ENCODE data around the gene TRIM71. TPM values are rescaled to one million over a fixed set of nuclear protein-coding genes. Genes with fewer than 3 reads are reported as not detected.

The TRIM71 gene
- total RNA-seq, 2 experiments from 2014 or later, result 0.18 to 0.22 TPM

DNA sequence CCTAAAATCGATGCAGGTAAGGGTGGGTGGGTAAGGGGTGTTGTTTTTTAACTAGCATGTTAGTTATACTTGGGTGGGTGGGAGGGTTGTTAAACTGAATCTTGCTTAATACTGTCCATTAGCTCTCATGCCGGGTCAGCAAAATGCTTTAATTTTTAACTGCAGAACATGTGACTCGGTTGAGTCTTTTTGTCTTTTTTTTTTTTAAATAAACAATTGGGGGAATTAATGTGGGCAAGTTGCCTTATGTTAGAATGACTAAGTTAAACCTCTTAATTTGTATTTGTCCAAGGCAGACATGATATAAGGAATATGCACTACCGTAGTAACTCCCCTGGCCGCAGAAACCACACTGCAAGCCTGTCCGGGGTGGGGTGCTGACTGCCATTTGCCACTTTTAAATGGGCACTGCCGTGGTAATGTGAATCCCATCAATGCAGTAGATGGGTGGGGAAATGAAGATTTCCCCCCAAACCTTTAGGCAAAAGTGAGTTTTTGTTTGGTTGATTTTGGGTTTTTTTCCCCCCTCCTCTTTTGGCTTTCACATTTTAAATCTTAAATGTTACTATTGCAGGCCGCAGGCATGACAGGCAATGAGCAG, 79.3 kb downstream of the TRIM71 start:
- intact Hi-C loops (cut with micrococcal nuclease), result no loop called here
- Mint-ChIP-seq H3K27ac (no peak overlapping the region), H3K4me1 (ENCODE audit: low read depth) (no peaks in the 10 kb centered on the region), H3K27me3 (peaks cover 19% of the 10 kb centered on the region), H3K9me3 (no peaks in the 10 kb centered on the region), H3K36me3 (ENCODE audit: low read depth) (no peaks in the 10 kb centered on the region), H3K4me3 (no peak overlapping the region)
- ChIA-PET POLR2A (no interaction called here), CTCF (interaction anchor here (1.6 kb wide), 1 partner anchor 11 kb away, joined by 4 read pairs; no protein-coding TSS in a partner anchor)
- ATAC-seq (no peak), DNase-seq (no peak)
- TF ChIP-seq, protein P1, sequence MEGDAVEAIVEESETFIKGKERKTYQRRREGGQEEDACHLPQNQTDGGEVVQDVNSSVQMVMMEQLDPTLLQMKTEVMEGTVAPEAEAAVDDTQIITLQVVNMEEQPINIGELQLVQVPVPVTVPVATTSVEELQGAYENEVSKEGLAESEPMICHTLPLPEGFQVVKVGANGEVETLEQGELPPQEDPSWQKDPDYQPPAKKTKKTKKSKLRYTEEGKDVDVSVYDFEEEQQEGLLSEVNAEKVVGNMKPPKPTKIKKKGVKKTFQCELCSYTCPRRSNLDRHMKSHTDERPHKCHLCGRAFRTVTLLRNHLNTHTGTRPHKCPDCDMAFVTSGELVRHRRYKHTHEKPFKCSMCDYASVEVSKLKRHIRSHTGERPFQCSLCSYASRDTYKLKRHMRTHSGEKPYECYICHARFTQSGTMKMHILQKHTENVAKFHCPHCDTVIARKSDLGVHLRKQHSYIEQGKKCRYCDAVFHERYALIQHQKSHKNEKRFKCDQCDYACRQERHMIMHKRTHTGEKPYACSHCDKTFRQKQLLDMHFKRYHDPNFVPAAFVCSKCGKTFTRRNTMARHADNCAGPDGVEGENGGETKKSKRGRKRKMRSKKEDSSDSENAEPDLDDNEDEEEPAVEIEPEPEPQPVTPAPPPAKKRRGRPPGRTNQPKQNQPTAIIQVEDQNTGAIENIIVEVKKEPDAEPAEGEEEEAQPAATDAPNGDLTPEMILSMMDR (IDR thresholded peaks at IDR 0.05), result no peak

DNA sequence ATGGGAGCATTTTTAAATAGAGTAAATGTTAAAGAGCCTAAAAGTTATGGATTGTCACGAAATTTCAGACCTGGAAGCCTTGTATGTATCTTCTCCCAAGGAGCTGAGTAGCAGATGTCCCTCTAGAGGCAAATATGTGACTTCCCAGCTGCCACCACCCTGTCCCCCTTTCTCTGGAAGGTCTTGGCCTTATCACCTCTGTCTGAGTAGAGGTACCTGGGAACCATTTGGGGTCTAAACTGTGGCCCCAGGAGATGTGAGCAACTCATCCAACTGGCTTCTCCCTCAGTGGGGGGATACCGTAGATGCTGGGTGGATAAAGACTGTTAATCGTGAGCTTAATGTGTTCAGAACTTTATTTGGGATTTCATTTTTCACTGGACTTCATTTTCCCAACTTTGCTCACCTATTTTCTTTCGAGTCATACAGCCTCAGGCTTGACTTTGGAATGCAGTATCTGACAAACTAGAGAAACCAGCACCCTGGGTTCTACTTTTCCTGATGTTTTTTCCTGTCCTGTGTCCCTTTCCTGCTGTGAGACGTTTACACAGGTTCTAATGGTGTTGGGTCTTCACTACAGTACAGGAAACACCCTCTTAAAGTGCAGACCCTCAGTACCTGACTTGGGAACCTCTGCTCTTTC, 80.3 kb downstream of the TRIM71 start:
- no peaks in the 10 kb centered on the region for H3K4me1 Mint-ChIP-seq (ENCODE audit: low read depth)
- CTCF ChIA-PET, result interaction anchor here (1.6 kb wide), 1 partner anchor 12 kb away, joined by 4 read pairs; no protein-coding TSS in a partner anchor
- no peak for ATAC-seq
- DNase-seq, result no peak
- no peak overlapping the region for H3K4me3 Mint-ChIP-seq
- H3K9me3 Mint-ChIP-seq, result no peaks in the 10 kb centered on the region
- no peak overlapping the region for H3K27ac Mint-ChIP-seq
- POLR2A ChIA-PET, result no interaction called here
- TF ChIP-seq, protein P1 (IDR thresholded peaks at IDR 0.05), result no peak
- no peaks in the 10 kb centered on the region for H3K36me3 Mint-ChIP-seq (ENCODE audit: low read depth)
- intact Hi-C loops (cut with micrococcal nuclease), result no loop called here
- peaks cover 16% of the 10 kb centered on the region for H3K27me3 Mint-ChIP-seq

DNA sequence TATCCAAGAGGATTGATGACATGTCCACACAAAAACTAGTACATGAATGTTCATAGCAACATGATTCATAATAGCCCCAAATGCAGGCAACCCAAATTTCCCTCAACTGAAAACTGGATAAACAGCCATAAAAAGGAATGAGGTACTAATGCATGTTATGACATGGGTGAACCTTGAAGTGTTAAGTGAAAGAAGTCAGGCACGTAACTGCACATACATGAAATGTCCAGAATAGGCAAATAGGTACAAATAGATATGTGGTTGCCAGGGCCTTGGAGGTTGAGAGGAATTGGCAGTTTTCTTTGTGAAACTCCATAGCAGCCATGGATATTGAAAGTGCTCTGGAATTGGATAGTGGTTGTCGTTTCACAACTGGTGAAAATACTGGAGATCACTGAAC, 81.5 kb downstream of the TRIM71 start:
- TF ChIP-seq, protein P1 (IDR thresholded peaks at IDR 0.05), result no peak
- no peaks in the 10 kb centered on the region for H3K9me3 Mint-ChIP-seq
- CTCF ChIA-PET, result no interaction called here
- H3K36me3 Mint-ChIP-seq (ENCODE audit: low read depth), result no peaks in the 10 kb centered on the region
- POLR2A ChIA-PET, result no interaction called here
- ATAC-seq, result no peak
- H3K4me1 Mint-ChIP-seq (ENCODE audit: low read depth), result no peaks in the 10 kb centered on the region
- peaks cover 16% of the 10 kb centered on the region for H3K27me3 Mint-ChIP-seq
- H3K27ac Mint-ChIP-seq, result no peak overlapping the region
- intact Hi-C loops (cut with micrococcal nuclease), result no loop called here
- DNase-seq, result no peak
- H3K4me3 Mint-ChIP-seq, result no peak overlapping the region

DNA sequence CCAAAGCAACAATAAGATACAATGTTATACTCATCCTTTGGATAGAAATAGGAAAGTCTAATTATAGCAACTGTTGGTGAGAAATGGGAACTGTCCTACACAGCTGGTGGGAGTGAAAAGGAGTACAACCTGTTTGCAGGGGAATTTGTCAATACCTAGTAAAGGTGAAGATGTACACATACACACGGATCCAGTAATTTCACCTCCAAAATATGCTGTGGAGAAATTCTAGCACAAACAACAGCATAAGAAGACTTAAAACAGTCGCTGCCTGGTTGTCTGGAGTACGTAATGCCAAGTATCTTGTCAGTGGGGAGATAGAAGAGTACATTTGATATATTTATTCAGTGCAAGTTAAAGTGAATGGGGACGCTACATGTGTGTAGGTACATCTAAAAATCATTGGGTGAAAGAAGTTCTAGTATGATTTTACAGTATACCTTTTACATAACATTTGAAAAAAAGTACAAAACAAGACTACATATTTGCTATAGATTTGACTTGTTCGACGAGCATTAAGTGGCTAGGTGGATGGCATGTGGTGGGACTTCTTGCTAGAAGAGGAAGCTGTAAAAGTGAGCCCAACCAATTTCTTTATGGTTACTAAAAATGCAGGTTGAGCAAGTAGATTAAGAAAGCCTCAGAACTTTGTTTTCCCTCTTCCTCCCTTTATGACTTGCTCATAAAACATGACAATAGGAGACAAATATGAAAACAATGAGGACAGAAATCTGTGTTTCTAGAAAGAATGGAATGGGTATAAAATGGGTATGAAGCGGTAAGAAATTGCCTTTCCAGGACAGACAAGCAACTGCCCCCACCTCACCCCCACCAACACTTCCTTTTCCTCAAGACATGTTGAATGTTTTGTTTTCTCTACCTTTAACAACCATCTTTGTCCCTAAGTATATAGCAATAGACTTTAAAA, 83.5 kb downstream of the TRIM71 start:
- POLR2A ChIA-PET, result no interaction called here
- Mint-ChIP-seq H3K27me3 (peaks cover 11% of the 10 kb centered on the region), H3K4me3 (no peak overlapping the region)

More for the DNA sequence above, 83.5 kb downstream of the TRIM71 start:
- intact Hi-C loops (cut with micrococcal nuclease), result no loop called here
- Mint-ChIP-seq H3K27ac (no peak overlapping the region), H3K36me3 (ENCODE audit: low read depth) (no peaks in the 10 kb centered on the region), H3K4me1 (ENCODE audit: low read depth) (no peaks in the 10 kb centered on the region), H3K9me3 (no peaks in the 10 kb centered on the region)
- DNase-seq (no peak), ATAC-seq (no peak)
- TF ChIP-seq, protein P1 (IDR thresholded peaks at IDR 0.05), result no peak
- CTCF ChIA-PET, result interaction anchor here (1.1 to 3.0 kb wide), 6 partner anchors 16 to 215 kb away, joined by 3 to 10 read pairs (median 3); no protein-coding TSS in a partner anchor

All from activated CD8-positive, alpha-beta T cell treated with anti-CD3 and anti-CD28 coated beads for 36 hours (primary cell).